Activated T-cell treated with anti-CD3 and anti-CD28 coated beads for 4 hours (primary cell): ENCODE data around the gene CFAP43.
"Not testable (repeated sequence)": the region's sequence is repeated elsewhere in the genome, so short reads cannot be mapped to it uniquely, and the experiment has no call there.

ENCODE experiments used
- DNase-seq: peaks from one replicate; pipeline ENCODE4 v3.0.0-alpha.2; 2020

CFAP43 gene

DNA sequence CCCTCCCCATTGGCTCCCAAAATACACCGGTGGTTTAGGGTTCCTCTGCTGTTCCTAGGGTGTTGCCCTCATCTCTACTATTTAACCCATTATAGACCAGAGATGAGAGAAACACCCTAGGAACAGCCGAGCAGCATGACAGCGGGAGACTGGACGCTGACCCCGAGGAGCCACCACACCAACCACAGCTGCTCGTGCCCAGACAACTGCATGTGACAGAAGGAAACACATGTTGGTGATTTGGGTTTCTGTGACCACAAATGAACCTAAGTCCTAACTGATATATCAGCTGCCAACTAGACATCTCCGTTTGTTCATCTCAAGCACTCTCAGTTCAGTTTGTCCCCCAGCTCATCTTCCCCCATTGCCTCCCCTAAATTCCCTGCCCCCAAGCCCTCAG lies 13.4 kb downstream of the CFAP43 start:
- no peak for DNase-seq

DNA sequence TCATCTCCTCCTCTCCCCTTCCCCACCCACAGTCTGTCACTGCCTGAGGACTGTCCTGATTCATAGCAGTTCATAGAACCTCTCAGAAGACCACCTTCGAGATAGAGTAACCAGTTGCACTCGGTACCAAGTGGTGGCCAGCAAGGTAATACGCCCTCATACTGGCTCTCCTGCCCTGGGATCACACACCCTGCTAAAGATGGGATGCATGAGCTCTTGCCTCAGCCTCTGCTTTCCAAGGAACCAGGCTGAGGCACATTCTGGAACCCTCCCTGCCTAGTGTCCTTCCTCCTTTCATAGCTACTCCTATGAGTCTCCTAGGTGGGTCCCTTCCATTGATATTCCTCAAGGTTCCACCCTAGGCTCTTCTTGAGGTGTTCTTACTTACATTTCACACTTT lies 15.5 kb downstream of the CFAP43 start:
- no peak for DNase-seq

DNA sequence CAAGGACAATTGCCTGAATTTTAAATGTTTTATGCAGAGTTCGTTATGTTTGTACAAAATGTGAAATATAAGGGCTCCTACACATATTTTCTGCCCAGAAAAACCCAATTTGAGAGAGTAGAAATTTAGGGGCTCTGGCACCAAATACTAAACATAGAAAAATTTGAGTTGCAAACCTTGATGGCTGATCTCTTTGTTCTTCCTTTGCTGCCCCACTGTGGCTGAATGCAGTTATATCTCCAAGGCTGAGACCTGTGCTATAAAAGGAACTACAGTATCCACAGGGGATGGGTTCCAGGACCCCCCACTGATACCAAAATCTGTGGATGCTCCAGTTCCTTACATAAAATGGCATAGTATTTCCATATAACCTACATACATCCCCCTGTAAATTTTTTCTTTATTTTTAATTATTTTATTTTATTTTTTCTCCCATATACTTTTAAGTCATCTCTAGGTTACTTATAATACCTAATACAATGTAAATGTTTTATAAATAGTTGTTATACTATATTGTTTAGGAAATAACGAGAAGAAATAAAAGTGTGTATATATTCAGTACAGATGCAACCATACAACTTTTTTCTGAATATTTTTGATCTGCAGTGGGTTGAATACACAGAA lies 22.5 kb downstream of the CFAP43 start:
- peak; percentile 17 for DNase-seq

DNA sequence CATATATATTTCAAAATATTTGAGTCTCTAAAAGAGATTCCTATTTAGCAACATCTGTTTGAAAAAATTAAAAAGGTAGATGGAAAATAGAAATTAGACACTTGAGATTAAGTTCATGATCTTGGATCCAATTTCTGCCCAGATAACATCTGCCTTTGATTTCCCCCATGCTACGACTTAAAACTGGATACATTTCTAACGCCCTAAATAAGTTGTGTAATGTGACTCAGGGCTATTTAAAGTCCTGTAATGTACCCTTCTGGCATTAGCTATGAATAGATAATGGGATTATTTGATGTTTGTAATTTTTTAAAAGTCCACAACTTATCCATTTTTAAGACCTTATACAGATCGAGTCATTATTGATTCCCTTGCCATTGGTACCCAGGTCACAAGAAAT lies 23.4 kb downstream of the CFAP43 start:
- DNase-seq, result no peak

DNA sequence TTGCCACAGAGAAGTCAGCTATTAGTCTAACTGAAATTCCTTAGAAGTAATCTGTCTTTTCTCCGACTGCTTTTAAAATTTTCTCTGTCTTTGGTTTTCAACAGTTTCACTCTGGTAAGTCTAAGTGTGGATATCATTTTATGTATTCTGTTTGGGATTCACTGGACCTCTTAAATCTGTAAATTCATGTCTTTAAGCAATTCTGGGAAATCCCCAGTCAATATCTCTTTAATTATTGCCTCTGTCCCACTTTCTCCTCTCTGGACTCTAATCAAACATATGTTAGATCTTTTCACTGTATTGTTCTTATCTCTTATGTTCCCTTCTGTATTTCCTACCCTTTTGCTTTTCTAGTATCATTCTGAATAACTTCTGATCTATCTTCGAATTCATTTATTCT lies 29.9 kb downstream of the CFAP43 start:
- no peak for DNase-seq

DNA sequence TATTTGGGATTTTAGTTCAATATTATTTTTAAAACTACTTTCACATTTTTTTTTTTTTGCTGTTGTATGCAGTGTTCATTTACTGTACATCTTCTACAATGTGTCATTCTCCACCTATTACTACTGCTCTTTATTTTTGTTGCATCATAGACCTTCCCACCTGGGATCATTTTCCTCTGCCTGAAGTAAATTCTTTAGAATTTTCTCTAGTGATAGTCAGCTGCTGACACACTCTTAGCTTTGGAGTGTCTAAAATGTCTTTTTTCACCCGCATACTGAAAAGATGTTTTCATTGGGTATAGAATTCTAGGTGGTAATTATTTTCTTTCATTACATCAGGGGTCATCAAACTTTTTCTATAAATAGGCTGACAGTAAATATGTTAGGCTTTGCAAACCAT lies 30.5 kb downstream of the CFAP43 start:
- DNase-seq, result no peak

DNA sequence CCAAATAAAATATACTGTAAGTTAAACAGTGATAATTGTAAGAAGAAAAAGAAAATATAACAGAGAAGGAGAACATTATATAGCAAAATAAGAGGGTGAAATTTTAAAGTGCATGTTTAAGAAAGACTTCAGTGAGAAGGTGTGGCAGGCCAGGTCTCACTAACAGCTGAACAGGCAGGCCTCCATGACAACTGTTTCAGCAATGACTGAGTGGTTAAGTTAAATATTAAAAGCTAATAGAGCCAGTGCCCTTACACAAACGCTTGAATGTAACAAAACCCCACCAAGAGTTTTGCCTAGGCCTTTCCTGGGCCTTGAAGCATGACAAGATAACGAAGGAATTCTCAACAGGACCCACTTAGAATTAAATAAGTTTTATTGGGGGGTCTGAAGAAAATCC lies 32.6 kb downstream of the CFAP43 start:
- DNase-seq, result no peak

DNA sequence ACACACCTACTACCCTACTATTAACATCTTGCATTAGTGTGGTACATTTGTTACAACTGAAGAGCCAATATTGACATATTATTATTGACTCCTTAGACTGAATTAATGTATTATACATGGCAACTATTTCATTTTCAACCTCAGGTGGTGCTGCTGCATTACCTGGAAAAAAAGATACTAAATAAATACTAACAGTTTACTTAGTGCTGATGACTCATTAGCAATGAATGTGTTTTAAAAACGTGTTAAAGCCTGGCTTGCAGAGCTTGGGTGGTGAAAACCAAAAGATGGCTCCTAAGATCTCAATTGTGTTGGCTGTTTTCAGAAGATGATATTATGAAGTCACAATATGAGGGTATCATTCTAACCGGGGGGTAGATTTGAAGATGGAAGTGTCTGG lies 34.8 kb downstream of the CFAP43 start:
- no peak for DNase-seq

DNA sequence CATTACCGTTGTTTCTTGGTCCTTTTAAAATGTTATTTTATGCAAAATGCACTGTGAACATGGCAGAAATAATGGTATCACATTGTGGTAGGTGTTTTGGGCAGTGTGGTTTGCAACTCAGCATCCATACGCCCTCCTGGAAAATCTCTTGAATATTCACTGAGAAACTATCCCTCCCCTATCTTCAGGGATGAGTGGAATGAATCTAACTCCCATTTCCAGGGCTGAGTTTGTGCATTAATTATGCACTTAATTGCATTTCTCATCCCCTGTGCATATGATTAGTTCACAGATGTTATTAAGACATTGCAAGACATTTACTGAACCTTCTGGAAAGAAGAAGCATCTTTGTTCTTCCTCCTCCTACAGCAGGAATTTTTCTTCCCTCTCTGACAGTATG lies 36.5 kb downstream of the CFAP43 start:
- no peak for DNase-seq

DNA sequence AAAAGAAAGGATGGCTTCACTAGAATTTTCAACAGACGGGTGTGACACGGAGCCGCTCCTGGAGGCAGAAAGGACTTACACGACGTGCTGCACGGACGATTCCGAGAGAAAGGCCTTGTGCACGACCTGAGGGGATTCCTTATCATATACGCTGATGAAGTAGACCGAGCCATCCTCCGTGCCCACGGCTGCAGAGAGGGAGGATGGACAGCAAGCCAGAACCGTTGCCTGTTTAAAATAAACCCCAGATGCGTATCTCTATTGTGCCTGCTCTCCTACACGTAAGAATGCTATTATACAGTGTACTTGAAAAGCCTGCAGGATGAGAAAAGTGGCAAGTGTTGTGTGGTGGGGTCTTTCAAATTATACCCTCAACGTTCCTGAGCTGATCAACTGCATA lies 38.4 kb downstream of the CFAP43 start:
- no peak for DNase-seq

DNA sequence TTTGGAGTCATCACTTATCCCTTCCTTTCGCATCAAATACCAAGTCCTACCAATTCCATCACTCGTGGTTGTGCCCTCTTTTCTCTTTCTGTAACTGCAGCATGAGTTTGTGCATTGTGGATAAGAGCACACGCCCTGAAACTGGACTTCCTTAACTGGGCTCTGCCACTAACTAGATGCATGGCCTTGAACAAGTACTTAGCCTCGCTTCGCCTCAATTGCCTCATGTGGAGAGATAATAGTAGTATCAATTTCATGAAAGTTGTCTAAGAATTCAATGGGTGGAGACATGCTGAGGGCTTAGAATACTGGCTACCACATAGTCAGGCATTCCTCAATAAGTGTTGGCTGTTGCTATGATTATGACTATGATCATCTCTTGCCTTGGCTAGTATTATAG lies 41.5 kb downstream of the CFAP43 start:
- no peak for DNase-seq

DNA sequence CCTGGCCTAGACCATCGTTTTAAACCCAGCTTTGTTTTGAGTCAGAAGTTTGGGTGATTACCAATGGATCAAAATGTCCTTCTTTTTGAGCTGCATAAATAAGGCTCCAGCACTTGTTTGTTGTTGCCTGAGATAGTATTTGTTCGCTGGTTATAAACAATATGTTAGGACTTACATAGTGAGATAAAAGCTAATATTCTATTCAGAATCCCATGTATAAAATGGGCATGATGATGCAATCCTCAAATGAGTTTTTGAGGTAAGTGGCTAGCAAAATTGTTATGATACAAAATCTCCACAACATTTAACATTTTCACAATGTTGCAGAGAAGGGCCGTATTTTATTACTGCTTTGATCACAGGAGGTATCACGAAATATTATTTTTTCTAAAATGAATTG lies 48.5 kb downstream of the CFAP43 start:
- DNase-seq, result no peak

DNA sequence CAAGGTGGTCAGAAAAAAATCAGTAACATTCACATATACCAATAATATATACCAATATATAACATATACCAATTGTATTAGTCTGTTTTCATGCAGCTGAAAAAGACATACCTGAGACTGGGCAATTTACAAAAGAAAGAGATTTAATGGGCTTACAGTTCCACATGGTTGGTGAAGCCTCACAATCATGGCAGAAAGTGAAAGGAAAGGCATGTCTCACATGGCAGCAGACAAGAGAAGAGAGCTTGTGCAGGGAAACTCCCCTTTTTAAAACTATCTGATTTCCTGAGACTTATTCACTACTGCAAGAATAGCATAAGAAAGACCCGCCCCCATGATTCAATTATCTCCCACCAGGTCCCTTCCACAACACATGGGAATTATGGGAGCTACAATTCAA lies 58.0 kb downstream of the CFAP43 start:
- not testable (repeated sequence) for DNase-seq

DNA sequence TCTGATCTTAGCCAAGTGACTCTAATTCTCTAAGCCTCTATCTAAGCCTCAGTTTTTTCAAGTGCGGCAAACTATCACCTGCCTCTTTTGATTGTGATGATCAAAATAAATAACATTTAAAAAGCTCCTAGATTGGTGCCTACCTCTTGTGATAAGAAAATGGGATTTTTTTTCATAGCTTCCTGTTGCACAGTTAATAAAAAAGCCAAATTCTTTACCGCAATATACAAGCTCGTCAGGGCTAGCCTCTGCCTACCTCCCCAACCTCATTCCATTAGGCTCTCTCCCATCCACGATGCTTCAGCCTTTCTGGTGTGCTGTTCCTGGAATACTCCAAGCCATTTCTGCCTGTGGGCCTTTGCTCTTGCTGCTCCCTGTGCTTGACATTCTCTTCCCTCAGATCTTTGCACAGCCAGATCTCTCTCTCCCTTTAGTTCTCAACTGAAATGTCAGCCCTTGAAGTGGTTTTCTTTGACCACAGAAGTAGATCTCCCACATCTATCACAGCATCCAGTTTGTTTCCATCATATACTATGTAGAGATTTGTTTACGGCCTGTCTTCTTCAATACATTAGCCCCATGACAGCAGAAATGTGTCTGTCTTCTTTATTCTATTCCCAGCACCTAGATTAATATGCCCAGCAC lies 61.4 kb downstream of the CFAP43 start:
- no peak for DNase-seq

DNA sequence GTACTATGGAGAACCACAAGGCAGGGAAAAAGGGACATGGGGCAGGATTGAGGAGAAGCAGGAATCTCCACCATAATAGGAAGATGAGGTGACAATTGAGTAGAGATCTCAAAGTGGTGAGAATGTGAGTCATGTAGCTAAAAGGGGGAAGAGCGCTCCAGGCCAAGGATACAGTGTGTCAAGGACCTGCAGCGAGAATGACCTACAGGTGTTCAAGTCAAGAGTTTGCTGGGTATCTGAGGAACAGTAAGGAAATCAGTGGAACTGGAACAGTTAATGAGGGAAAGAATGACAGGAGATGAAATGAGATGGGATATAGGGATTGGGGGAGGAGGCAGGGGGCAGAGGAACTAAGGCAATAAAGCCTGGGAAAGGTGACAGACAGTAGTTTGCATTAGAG lies 76.6 kb downstream of the CFAP43 start:
- no peak for DNase-seq

DNA sequence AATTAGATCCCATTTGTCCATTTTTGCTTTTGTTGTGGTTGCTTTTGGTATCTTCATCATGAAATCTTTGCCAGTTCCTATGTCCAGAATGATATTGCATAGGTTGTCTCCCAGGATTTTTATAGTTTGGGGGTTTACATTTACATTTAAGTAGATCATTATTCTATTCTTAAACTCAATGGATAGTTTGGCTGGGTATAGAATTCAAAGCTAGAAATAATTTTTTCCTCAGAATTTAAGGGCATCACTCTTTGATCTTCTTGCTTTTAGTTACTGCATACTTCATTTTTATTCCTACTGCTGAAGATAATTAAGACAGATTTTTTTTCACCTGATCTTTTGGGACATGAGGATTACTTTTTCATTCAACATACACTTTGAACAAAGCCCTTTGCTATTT lies 80.4 kb downstream of the CFAP43 start:
- no peak for DNase-seq

DNA sequence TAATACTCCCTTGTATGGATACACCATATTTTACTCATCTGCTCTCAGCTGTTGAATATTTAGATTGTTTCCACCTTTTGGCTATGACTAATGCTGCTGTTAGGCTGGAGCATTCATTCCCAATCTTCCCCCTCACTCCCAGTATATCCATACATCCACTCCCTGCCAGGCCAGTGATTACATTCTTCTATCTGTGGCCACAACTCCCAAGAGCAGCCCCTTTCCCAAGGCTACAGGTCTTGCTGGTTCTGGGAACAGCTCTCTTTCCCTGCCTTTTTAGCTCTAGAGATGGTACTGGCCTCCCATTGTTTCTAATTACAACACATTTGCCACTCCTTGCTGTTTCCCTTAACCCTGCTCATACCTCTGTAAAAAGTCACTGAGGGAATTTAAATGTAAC lies 82.0 kb downstream of the CFAP43 start:
- no peak for DNase-seq

DNA sequence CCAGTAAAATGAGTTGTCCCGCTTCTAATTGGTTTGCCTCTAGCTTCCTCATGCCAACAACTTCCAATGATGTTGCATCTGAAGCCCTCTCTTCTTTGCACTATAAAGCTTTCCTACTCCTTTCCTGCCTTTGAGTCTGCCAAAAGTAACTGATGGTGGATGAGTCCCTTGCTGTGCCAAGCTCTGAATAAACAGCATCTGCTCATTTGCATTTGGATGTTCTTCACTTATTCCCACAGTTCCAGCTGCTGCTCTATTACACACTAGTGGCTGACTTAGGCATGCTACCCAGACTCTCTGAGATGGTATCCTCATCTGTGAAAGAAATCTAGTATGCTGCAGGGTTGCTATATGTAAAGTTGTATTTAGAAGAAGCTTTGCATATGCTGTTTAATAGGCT lies 85.3 kb downstream of the CFAP43 start:
- no peak for DNase-seq

DNA sequence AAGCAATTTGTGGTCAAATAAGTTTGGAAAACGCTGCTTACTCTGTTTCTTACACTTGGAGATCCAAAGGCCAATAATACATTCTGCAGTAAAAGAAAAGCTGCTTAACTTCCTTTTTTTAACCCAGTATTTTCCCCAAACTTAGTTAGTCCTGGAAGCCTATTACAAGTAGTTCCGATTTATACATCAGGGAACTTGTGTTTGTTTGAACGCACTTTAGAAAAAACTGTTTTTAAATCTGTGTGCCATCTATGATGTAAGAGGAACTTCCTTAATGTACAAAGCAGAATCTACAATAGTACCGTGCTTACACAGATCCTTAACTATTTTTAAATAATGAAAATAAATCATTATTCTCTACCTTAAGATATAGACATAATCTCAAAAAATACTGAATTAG lies 87.2 kb downstream of the CFAP43 start:
- no peak for DNase-seq

DNA sequence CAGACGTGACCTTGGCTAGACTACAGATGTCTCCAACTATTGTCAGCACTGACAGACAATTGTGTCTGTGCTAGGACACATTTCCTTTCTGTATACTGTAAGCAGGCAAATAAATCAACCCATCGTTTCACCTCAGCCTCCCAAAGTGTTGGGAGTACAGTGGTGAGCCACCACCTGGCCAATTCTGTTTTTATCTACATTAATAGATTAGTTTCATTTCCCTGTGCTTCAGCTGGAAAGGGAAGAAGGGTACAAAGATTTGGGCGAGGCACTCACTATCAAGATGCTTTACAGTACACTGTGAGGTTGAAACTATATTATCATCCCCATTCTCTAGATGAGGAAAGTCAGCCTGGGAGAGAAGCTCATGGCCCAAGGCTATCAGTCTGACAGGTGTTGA lies 88.3 kb downstream of the CFAP43 start:
- no peak for DNase-seq

DNA sequence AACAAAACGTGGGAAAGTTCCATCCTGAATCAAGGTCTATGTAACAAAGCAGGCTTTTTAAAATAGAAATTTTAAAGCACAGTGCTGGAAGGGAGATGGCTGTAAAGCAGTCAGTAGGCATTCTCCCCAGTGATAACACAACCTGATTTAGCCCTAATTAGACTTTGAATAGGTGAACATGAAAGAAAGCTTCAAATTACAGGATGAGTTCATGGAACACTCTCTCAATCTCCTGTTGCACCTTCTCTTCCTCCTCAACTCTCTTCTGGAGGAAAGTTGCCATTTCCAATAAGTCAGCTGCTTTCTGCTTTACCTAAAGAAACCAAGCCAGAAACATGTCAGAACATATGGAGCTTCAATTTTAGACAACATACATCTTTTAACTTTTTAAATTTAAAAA lies 90.1 kb downstream of the CFAP43 start:
- no peak for DNase-seq

DNA sequence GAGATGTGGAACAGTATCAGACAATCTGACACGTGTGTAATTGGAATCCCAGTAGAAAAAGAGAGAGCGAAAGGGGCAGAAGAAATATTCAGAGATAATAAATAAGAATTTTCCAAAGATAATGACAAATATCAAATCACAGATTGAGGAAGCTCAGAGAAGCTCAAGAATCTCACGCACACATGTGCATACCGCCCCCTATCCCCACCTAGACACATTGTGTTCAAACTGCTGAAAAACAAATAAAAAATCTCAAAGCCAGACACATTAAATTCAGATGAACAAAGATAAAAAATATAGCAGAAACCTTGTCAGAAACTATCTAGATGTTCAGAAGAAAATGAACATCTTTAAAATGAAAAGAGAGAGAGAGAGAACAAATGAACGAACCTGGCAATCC lies 92.9 kb downstream of the CFAP43 start:
- no peak for DNase-seq

DNA sequence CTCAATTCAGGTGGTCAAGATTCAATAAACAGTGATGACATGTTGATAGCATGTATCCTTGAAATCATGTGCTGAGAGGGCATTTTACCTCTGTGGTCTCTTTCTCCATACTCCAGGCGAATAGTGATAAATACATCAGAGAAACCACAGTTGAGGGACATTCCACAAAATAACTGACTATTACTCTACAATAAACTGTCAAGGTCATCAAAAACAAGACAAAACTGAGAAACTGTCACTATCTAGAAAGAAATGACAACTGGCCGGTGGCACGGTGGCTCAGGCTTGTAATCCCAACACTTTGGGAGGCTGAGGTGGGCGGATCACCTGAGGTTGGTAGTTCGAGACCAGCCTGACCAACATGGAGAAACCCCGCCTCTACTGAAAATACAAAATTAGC lies 94.0 kb downstream of the CFAP43 start:
- no peak for DNase-seq

DNA sequence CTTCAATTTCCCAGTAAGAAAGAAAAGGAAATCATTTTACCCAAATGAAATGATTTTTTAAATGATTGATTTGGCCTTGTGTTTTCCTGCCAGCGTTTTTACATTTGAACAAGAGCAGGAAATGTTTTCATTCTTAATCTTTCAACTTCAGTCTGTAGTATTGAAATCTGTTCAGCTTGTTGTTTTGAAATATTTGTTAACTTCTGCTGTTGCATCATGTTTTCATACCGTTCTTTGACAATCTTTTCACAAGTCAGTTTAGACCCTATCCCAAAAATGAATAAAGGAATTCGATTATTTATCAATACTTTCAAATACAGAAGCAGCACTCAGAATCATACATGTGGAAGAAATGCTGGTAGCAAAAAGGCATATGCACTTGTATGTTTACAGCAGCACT lies 102.1 kb downstream of the CFAP43 start:
- DNase-seq, result no peak

DNA sequence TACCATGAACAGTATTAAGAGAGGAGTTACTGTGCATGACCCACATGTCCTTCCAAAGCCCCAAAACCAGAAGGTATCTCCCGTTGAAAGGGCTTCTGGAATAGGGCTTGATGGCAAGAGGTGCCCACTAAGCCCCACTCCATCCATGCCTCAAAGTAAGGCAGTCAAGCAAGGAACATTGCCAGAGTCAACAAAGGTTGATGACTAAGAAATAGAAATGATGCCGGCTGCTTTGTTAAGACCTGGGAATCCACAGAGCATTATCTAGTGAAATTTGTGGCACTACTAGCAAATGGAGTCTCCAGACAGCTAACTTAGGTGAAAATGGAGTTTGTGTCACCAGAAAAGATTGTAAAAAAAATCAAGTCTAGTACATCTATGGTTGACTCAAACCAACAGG lies 104.0 kb downstream of the CFAP43 start:
- DNase-seq, result no peak
